NCI-H146 (cell line): ENCODE results near the gene CACNA1D.

Experiments
- DNase-seq: peaks from one replicate; lab custom pipeline; 2025; lab: John Stamatoyannopoulos, UW

Gene CACNA1D

DNA sequence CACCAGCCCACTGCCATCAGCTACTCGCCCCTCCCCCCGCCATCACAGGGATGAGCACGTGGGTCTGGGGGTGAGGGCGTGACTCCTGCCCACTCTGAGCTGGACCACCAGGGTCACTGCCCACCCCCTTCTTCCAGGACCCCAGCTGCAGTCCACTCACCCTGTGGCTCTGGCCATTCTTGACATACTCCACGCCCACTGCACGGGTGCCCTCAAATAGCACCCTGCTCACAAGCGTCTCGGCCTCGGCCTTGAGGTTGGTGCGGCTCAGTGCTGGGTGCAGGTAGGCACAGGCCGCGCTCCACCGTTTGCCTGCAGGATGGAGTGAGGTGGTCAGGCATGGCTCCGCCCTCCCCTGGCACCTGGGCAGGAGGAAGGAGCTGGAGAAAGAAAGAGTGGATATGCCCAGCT lies 327.9 kb downstream of the CACNA1D start:
- DNase-seq = no peak

DNA sequence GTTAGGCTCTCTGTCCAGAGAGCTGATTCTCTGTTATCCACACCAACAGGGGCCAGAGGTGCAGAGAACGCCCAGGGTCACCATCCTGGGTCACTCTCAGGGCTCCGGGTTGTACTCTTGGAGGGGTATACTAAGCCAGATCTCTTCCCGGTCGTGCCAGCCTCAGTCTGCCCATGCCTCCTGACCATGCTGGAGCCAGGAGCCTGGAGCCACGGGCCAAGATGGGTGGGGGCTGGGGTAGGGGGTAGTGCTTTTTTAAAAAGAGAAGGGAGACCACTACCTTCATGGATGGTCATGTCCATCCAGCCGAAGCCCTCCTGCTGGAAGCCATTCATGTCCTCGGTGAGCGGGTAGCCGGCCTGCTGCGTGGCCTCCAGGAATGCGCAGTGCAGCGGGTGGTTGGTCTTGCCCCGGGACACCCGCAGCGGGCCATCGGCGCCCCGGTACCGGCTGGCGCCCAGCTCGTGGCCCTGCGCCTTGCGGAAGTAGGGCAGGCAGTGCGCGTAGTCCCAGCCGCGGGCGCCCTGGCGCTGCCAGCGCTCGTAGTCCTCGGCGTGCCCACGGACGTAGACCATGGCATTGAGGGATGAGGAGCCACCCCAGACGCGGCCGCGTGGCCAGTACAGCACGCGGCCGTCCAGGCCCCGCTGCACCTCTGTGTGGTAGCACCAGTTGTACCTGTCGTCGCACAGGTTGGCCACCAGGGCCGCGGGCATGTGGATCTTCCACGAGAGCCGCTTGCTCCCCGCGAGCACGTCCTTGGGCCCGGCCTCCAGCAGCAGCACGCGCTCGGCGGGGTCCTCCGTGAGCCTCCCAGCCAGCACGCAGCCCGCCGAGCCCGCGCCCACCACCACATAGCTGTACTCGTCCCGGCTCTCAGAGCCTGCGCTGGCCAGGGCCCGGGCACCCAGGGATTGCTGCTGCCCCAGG lies 328.9 kb downstream of the CACNA1D start:
- DNase-seq = no peak

DNA sequence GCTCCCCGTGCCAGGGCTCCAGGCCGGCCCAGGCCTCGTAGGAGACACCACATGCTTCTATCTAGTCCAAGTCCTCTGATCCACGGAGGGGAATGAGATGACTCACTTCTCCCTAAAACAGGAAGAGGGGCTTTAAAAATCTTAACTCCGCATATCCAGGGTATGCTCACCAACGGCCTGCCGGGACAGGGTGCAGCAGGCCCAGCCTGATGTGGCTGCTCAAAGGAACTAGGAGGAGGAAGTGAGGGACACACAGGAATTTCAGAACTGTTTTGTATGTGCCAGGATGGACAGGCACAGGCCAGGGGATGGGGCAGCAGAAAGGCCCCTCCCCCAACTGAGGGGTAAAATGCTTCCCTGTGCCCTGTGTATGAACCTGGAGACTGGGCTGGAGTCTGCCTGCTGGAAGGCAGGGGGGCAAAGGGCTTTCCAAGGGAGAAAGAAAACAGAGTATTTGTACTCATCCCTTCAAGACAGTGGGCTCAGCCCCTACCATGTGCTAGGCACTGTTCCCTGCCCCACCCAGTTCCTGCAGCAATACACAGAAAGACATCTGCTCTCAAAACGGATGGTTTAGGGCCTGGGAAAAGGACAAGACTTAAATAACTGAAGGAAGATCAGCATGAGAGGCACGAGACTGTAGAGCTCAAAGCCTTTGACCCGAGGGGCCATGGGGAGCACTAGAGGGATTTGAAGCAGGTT lies 329.7 kb downstream of the CACNA1D start:
- DNase-seq = no peak

DNA sequence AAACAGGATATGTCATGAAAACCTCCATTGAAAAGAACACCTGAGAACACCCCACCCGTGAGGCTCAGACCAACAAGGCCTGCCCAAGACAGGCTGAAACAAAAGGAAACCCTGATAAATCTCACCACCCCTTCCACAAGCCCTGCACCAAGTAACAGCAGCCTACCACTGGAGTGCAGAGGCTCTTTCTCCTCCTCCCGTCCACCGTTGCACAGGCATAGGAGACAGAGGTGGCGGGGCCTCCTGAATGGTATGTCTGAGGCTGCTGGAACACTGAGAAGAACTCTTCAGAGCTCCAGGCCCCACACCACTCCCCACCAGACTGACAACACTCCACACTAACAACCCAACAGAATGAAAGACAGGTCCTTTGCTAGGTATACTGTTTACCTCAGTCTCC lies 330.4 kb downstream of the CACNA1D start:
- no peak for DNase-seq

DNA sequence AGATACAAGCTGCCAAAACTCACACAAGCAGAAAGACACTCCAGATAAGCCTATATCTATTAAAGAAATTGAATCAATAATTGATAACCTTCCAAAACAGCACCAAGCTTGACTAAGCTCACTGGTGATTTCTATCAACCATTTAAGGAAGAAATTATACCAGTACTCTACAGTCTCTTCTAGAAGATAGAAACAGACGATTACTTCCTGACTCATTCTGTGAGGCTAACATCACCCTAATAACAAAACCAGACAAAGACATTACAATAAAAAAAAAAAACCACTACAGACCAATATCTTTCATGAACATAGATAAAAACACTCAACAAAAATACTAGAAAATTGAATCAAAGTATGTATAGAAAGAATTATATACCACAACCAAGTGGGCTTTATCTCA lies 331.6 kb downstream of the CACNA1D start:
- no peak for DNase-seq

DNA sequence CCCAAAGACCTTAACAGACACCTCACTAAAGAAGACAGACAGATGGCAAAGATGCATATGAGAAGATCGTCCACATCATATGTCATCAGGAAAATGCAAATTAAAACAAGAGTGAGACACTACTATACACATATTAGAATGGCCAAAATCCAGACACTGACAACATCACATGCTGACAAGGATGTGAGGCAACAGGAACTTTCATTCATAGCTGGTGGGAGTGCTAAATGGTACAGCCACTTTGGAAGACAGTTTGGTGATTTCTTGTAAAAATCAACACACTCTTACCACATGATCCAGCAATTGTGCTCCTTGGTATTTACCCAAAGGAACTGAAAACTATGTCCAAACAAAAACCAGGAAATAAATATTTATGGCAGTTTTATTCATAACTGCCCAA lies 334.2 kb downstream of the CACNA1D start:
- DNase-seq = no peak

DNA sequence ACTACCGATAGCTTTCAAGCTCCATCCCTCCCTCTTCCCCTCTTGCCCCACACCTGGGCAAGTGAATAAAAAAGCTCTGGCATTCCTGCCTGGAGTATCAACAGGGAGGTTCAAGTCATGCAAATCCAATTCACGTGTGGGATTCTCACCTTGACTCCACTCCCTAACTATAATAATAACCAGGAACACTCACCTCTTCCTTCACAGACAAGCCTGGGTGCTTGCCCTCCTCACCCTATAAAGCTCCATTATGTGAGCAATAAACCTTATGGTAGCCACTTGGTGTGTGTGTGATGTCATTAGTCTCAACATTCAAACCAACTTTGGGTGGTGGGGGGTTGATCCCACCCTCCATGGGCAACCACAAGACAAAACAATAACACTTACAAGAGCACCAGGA lies 335.2 kb downstream of the CACNA1D start:
- DNase-seq = no peak

DNA sequence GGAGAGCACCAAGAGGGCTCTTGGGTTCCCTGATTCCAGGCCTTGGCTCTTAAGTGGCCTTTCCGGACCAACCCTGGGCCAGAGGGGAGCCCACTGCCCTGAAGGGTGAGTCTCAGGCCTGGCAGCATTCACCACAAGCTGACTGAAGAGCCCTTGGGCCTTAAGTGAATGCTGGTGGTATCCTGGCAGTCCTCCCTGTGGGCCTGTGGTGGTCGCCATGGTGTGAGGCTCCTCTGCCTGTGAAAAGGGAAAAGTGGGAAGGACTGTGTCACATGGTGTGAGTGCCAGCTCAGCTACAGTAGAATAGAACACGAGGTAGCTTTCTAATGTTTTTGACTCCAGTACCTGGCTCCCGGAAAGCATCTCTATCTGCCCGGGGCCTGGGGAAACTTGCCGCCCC lies 336.5 kb downstream of the CACNA1D start:
- no peak for DNase-seq

DNA sequence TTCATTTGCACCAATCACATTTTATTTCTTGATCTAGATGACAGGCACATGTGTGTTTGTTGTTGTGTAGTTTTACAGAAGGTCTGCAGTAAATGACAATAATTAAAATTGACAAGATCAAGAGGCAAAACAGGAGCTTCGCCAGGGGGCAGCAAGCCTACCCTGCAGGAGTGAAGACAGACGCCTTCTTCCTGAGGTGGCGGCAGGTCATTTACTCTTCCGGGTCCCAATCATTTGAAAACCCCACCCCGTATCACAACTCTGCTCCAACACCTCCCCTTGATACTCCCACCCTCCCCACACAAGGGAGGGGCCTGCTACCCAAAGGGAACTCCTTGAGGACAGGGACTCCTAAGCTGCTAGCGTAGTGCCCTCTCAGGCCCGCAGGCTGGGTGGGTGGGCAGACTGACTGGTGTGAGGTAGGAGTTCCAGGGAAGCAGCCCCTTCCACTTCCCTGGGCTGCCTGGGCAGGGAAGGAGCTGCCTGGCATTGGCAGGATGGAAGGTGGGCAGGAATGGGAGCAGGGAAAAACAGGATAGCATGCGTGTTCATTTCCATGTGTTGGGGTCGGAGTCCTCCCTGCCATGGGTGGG lies 338.7 kb downstream of the CACNA1D start:
- DNase-seq = no peak

DNA sequence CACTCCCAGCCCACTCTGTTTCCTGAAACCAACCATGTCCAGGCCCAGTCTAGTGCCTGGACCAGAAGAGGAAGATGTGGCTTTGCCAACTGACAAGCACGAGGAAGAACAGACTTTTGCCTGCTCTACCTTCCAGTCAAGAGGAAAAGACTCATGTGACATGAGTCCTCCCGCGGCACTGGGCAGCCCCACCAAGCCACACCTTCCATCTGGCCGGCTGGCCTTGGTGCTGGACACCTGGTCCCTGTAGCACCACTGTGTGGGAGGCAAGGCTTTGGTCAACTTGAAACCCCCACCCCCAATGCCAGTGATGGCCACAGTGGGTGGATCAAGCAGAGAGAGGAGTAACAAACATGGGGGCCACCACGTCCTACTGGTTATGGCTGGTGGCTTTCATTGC lies 339.3 kb downstream of the CACNA1D start:
- DNase-seq = no peak

DNA sequence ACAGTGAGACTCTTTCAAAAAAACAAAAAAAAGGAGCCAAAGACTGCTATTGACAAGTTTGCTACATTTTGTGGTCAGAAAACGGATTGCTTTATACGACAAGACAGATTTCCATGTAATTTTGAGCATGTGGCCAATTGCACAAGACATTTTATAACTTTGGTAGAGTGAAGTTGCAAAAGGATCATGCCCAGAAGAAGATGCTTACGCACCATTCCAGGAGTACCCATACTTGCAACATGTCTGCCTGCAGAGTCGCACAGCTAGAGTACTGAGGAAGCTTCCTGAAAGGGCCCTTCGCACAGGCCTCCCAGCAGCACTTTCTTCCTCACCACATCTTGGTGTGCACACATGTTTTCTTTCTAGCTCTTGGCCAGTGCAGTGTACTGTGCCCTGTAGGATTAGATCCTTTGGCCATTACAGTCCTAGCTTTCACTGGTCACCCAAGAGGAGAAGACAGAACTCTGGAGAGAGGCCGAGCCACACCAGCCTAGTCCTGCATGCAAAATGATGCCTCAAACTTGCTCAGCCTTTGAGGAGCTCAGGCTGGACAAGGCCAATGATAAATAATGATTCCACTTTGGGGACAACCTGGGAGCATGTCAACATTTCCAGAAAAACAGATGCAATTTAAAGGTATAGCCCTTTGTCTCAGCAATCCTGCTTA lies 340.2 kb downstream of the CACNA1D start:
- no peak for DNase-seq

DNA sequence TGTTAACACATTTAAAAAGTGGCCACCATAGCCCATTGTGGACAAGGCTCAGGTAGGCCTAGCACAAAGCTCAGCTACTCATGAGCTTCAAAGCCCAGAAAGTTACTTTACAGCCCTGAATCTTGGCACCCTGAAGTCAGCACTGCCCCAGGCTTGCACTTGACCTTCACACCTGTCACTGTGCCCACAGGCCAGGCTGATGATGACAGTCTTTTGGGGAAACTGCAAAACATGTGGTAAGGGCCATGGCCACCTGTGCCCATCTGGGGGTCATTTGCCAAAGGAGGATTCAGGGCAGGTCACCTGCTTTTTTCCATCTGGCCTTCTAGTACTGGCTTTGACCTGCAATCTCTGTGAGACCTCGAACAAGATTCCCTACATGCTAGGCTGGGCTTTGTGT lies 340.8 kb downstream of the CACNA1D start:
- DNase-seq = no peak

DNA sequence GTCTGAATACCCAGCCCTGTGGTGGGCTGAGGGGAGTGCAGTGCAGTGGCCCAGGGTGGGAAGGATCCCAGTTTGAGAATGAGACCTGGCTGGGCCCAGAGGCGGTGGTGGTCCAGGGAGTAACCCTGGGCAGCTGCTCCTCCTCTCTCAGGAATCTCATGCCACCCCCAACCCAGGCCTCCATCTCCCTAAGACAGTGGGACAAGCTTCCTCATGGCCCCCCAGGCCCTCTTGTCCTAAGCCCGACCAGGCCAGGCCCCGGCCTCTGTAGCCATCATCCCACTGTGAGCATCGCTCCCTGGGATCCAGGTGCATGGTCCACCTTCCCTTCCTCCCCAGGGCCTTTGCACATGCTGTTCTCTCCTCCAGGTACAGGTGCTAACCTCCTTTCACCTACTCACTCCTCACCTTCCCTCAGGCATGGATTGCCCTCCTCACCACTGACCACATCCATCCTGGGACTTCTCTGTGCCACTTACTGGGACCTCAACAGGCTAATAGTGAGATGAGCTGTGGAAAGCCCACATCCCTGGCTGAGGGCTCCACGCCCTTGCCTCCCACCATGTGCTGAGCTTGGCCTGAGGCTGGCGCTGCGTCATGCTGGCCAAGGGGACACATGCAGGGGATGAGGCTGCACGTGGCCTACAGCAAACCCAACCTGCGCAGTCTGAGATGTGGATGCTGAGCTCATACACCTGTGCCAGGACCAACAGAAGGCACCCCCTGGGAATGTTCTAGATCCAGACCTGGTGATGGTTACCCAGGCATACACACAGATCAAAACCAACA lies 341.9 kb downstream of the CACNA1D start:
- no peak for DNase-seq

DNA sequence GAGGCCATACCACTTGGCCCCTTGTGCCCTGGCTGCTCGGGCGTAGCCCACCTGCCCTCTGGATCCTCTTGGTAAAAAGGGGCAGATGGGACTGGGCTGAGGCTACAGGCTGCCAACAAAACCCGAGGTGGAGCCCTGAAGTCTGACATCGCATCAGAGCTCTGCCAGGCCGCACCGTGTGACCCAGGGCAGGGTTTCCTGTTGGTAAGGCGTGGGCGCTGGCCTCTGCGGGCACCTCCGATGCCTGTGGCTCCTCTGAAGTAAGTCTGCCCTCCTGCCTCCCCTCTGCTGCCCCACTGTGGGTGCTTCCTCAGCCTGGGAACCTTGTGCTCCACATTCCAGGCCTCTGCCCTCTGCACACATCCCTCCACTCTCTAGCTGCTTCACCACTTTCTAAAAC lies 342.9 kb downstream of the CACNA1D start:
- no peak for DNase-seq

DNA sequence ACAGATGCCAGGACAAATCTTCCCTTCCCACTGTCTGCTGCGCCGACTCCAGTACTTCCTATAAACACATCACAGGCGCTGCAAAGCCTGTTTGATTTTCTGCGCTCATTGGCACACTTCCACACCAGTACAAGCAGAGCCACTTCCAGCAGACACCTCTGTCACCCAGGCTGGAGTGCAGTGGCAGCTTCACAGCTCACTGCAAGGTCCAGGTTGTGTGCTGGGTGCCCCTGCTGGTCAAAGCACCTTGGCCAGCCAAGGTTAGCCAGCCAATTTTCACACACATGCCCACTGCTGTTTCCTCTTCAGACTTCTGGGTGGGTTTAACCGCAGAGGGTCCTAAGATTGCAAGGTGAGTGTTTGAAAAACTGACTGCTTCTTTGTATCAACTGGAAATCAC lies 346.9 kb downstream of the CACNA1D start:
- no peak for DNase-seq

DNA sequence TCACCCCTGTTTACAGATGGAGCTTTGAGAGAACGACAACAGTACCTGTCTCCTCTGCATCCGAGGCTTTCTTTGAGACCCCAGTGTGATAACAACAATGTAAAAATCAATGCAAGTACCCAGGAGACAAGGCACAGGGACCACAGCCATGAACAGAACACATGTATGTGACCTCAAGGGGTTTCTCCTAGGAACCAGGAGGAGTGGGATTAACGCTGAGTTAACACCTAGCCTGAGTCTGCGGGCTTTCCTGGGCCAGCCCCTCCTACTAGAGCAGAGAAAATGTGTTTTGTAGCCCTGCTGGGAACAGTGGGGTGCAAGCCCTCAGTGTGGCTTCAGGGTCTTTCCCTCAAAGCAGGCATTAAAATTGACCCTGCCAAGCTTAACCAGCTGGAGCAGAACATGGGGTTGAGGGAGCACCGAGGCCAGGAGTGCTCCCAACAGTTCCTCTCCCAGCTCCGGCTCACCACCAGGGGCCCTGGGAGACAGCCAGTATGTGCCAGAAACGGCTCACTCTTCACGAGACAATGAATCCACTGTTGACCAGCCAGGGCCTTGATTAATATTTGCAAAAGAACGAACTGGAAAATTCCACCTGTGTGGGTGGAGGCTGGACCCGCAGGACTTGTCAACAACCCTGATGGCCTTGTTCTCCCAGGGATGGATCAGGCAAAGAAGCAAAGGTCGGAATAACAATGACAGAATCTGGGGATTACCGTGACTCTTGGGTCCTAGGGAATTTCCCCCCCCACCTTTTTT lies 348.2 kb downstream of the CACNA1D start:
- peak; percentile 30 for DNase-seq

DNA sequence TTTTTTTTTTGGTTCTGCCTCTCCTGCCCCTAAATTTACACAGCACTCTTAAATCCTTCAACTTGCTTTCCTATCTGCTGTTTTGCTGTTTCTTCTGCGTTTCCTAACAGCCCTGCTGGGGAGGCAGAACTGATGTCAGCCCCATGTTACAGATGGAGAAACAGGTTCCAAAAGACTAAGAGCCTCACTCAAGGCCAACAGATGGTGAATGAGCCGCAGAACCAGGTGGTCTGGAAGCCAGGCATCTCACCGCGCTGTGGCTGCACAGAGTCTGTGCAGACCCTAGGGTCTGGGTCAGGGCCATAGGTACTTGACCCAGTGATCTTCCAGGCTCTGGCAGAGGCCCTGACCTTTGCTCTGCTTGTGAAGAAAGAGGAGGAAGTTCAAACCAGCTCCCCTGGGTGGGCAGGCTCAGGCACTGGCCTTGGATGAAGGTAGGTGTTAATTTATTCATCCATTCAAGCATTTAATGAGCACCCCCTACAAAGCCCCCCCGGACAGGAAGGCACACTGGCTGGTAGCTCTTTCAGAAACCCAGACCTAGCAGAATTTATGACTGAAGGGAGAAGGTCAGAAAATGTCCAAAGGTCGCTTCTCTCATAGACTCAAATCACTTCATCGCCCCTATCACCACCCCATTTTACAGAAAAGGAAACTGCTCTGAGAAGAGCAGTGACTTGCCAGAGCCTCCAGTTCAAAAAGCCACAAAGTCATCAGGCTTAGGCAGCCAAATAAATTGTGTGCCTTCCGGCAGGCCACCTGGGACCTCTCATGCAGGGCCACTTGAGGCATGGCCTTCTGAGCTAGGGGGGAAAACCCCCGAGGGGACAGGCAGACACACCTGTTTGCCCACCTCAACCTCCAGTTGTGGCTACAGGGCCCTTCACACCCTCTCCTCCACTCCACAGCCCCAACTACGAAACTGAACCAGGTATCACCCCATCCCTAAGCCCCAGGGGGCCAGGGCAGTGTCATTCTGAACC lies 349.1 kb downstream of the CACNA1D start:
- DNase-seq = no peak

DNA sequence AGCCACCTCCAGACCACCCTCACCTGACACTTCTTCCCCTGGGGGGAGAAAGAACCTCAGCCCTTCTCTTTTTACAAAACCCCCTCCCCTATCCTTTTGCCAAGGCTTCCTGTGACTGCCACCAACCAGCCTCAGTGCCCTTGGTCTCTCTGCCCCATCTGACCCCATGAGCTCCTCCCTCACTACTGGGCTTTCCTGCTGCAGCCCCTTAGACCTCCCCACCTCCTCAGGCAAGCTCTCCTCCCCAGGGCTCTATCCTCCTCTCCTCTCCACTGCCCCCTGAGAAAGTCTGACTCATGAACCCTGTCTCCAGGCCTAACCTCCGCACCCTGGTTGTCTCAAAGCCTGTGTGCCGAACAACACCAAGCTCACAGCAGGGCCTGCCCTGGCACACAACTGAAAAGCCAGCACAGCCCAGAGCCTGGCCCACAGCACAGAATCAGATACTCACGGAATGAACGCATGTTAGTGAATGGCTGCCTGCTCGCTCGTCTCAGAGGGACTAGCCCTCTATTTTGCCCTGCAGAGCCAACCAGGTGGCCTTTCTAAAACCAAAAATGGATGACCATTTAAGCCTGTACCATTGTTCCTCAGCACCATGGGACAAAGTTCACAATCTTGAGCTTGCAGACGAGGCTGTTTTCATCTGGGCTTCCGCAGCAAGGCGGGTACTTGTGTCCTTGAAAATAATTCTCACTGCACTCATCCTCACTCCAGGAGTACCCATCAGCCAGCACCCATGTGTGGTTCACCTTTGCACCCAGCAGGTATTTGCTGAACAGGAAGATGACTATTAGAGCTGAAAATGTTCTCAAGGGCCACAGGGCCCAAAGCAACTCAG lies 350.1 kb downstream of the CACNA1D start:
- DNase-seq = no peak
